NCI-H1092 treated with DMSO at 0.1 percent for 48 hours (cell line): ENCODE data around the gene NAA80.

Source experiments
- DNase-seq: peaks from one replicate; lab custom pipeline; 2025; lab: John Stamatoyannopoulos, UW

NAA80 gene

GRCh38 chr3:50298836-50299637, at the start of gene NAA80, which contains the start of gene HYAL3:
Gene NAA80, minus strand, starts transcription at chr3:50299405. Its CDS starts 1,942 bp downstream, at chr3:50297463.
Gene HYAL3, minus strand, starts transcription at chr3:50299405. Its CDS starts 3,803 bp downstream, at chr3:50295602.
- peak; percentile 95 for DNase-seq

- DNase-seq: peak; percentile 52
These were observed 48.1 kb upstream of the NAA80 start for GRCh38 chr3:50347187-50347813.

GRCh38 chr3:50345586-50346234, 46.5 kb upstream of the NAA80 start, which contains the start of gene ZMYND10:
Gene ZMYND10, minus strand, starts transcription at chr3:50345732. Its CDS starts 153 bp downstream, at chr3:50345579.
- DNase-seq: no peak

GRCh38 chr3:50345008-50345407, 45.8 kb upstream of the NAA80 start:
- DNase-seq: no peak

- no peak for DNase-seq
These were observed 43.8 kb upstream of the NAA80 start for GRCh38 chr3:50342813-50343633.

GRCh38 chr3:50341996-50342650, 42.9 kb upstream of the NAA80 start:
- no peak for DNase-seq

- DNase-seq: no peak
These were observed 42.3 kb upstream of the NAA80 start for GRCh38 chr3:50341537-50341936.

GRCh38 chr3:50340448-50341329, 41.5 kb upstream of the NAA80 start, which contains the start of gene RASSF1:
Gene RASSF1, minus strand, starts transcription at chr3:50340836. Its CDS starts 31 bp downstream, at chr3:50340805.
- no peak for DNase-seq

GRCh38 chr3:50340147-50340447, 40.9 kb upstream of the NAA80 start:
- no peak for DNase-seq

- DNase-seq: no peak
These were observed 40.4 kb upstream of the NAA80 start for GRCh38 chr3:50339485-50340146.

- DNase-seq: no peak
These were observed 39.8 kb upstream of the NAA80 start for GRCh38 chr3:50338965-50339364.

- DNase-seq: peak; percentile 97
These were observed 38.1 kb upstream of the NAA80 start for GRCh38 chr3:50337175-50337861.

- DNase-seq: peak; percentile 1
These were observed 37.4 kb upstream of the NAA80 start for GRCh38 chr3:50336452-50337174.

GRCh38 chr3:50334339-50335075, 35.3 kb upstream of the NAA80 start:
- DNase-seq: no peak

GRCh38 chr3:50333744-50334328, 34.6 kb upstream of the NAA80 start:
- DNase-seq: no peak

GRCh38 chr3:50331364-50331907, 32.2 kb upstream of the NAA80 start:
- no peak for DNase-seq

- no peak for DNase-seq
These were observed 31.1 kb upstream of the NAA80 start for GRCh38 chr3:50330330-50330729.
